Panc1 (cell line): ENCODE results near the gene MBOAT1. TPM values are rescaled to one million over a fixed set of nuclear protein-coding genes. Genes with fewer than 3 reads are reported as not detected.

Source experiments
- ATAC-seq: fragments of 200-7000 bp; cut with Tn5 transposase; 2 replicates; pipeline ENCODE4 v1.9.1; 2020; ENCODE audit warnings: mild to moderate bottlenecking, moderate library complexity
- BruUV-seq: library from RNA; stranded (reverse); fragments of 400-500 nt; replicated peaks from 2 replicates; lab custom pipeline; 2021; lab: Mats Ljungman, UMichigan
- CTCF ChIA-PET: fragments of 300-600 bp; sonication (Branson Sonifier 250); formaldehyde crosslinking; loops from one replicate; lab custom pipeline; 2022; ENCODE audit warnings: antibody characterized with exemption; lab: Charles Lee
- POLR2A ChIA-PET: fragments of 300-600 bp; sonication (Branson Sonifier 250); formaldehyde crosslinking; loops from one replicate; lab custom pipeline; 2022; ENCODE audit warnings: antibody characterized with exemption; lab: Charles Lee
- DNase-seq: peaks from one replicate; pipeline ENCODE4 v3.0.0-alpha.2; 2010; ENCODE audit warnings: low read depth, low spot score
- H3K27ac ChIP-seq: 2 replicates; pipeline ENCODE4 v1.5.1; 2011; ENCODE audit warnings: mild to moderate bottlenecking, low read length, inconsistent platforms
- H3K27me3 ChIP-seq: fragments of 200-500 bp; sonication (Bioruptor generic); 2 replicates; pipeline ENCODE4 v1.6.0; 2014; ENCODE audit warnings: low read length, inconsistent platforms; ENCODE audit not compliant: control insufficient read depth, insufficient read depth
- H3K36me3 ChIP-seq: fragments of 200-500 bp; sonication (Bioruptor generic); 2 replicates; pipeline ENCODE4 v1.5.1; 2014; ENCODE audit warnings: inconsistent platforms, mild to moderate bottlenecking, low read length, moderate library complexity; ENCODE audit not compliant: control insufficient read depth, insufficient read depth
- H3K4me1 ChIP-seq: 2 replicates; pipeline ENCODE4 v1.5.1; 2011; ENCODE audit warnings: inconsistent platforms, mild to moderate bottlenecking, low read length, moderate library complexity; ENCODE audit not compliant: control insufficient read depth, insufficient read depth
- H3K4me3 ChIP-seq, 2 experiments: 2 replicates each; pipeline ENCODE4 v1.5.1; 2011 to 2012; ENCODE audit warnings: low read depth in 2 of 2, low read length in 2 of 2, mild to moderate bottlenecking in 2 of 2, inconsistent platforms in 1 of 2, moderate library complexity in 1 of 2
- H3K9me3 ChIP-seq: fragments of 200-500 bp; sonication (Bioruptor generic); 2 replicates; pipeline ENCODE4 v1.5.1; 2014; ENCODE audit warnings: low read depth, mild to moderate bottlenecking, inconsistent platforms, low read length, moderate library complexity; ENCODE audit not compliant: control insufficient read depth, insufficient read depth
- CTCF ChIP-seq: fragments of 450-650 bp; IDR thresholded peaks from 2 replicates; pipeline ENCODE4 v1.5.1; 2017; ENCODE audit warnings: mild to moderate bottlenecking
- POLR2AphosphoS5 ChIP-seq: IDR thresholded peaks from 2 replicates; pipeline ENCODE4 v1.6.1; 2012; ENCODE audit warnings: mild to moderate bottlenecking, low read depth, low read length, moderate library complexity
- REST ChIP-seq, 2 experiments: IDR thresholded peaks; 2 replicates each; pipeline ENCODE4 v1.6.1; 2011 to 2012; ENCODE audit warnings: low read depth in 2 of 2, control low read depth in 1 of 2, low read length in 1 of 2, mild to moderate bottlenecking in 1 of 2, moderate library complexity in 1 of 2; ENCODE audit not compliant: insufficient read depth in 1 of 2
- SIN3A ChIP-seq: IDR thresholded peaks from 2 replicates; pipeline ENCODE4 v1.6.1; 2012; ENCODE audit warnings: low read depth, mild to moderate bottlenecking, low read length, moderate library complexity, borderline replicate concordance; ENCODE audit not compliant: insufficient read depth
- TCF7L2 ChIP-seq: IDR thresholded peaks from 2 replicates; pipeline ENCODE4 v1.6.1; 2011; ENCODE audit warnings: mild to moderate bottlenecking, low read depth, low read length, inconsistent platforms
- in situ Hi-C: cut with HindIII; loops from 2 replicates; pipeline ENCODE4 v1.10.0; 2016; ENCODE audit warnings: low sequenced_read_pairs, low pct_unique_long_range_greater_than_20kb
- intact Hi-C: fragments of 100-400 bp; cut with micrococcal nuclease; formaldehyde crosslinking; loops from one replicate; pipeline ENCODE4 v1.10.0; 2022; ENCODE audit not compliant: unreplicated experiment
- total RNA-seq: library from RNA; stranded (reverse); gene quantifications from one replicate; pipeline ENCODE4 v1.2.1, GENCODE V29; 2021; ENCODE audit not compliant: unreplicated experiment

MBOAT1 gene
- total RNA-seq, 1 experiment from 2014 or later, result 15.1 TPM

- H3K27me3 ChIP-seq, result no peaks in the 10 kb centered on the region
- H3K9me3 ChIP-seq, result no peaks in the 10 kb centered on the region
- TF ChIP-seq CTCF (no peak), SIN3A (no peak), TCF7L2 (no peak), REST (IDR thresholded peaks at IDR 0.05; ENCODE audit: insufficient read depth in 1 of 2, low read depth in 2 of 2, low read length in 1 of 2) (no peak), POLR2AphosphoS5 (no peak)
- ATAC-seq (no peak), DNase-seq (no peak)
- H3K27ac ChIP-seq, result no peak overlapping the region
- BruUV-seq, result no TSS peak
- intact Hi-C loops (no loop called here), in situ Hi-C loops (no loop called here)
- POLR2A ChIA-PET, result no interaction called here
- CTCF ChIA-PET, result no interaction called here
- H3K4me3 ChIP-seq, result no peak overlapping the region
- H3K36me3 ChIP-seq, result no peaks in the 10 kb centered on the region
- H3K4me1 ChIP-seq, result no peaks in the 10 kb centered on the region
Observed at GRCh38 chr6:20220359-20220758, 8.1 kb upstream of the MBOAT1 start.

GRCh38 chr6:20217891-20218290, 5.6 kb upstream of the MBOAT1 start:
- no peak for ATAC-seq

More at GRCh38 chr6:20217891-20218290, 5.6 kb upstream of the MBOAT1 start:
- no peaks in the 10 kb centered on the region for H3K9me3 ChIP-seq
- no peak overlapping the region for H3K4me3 ChIP-seq
- peaks cover 10% of the 10 kb centered on the region for H3K4me1 ChIP-seq
- ChIA-PET CTCF (no interaction called here), POLR2A (no interaction called here)
- TF ChIP-seq CTCF (no peak), POLR2AphosphoS5 (no peak), REST (IDR thresholded peaks at IDR 0.05; ENCODE audit: insufficient read depth in 1 of 2, low read depth in 2 of 2, low read length in 1 of 2) (no peak)
- H3K27ac ChIP-seq, result no peak overlapping the region
- H3K27me3 ChIP-seq, result no peaks in the 10 kb centered on the region
- BruUV-seq, result no TSS peak
- H3K36me3 ChIP-seq, result no peaks in the 10 kb centered on the region
- in situ Hi-C loops (no loop called here), intact Hi-C loops (no loop called here)
- no peak for DNase-seq
